ENCODE results near the gene CES3.
A peak's percentile ranks its signal among the peaks of the same experiment; 100 is the strongest.
"Not testable (repeated sequence)": the region's sequence is repeated elsewhere in the genome, so short reads cannot be mapped to it uniquely, and the experiment has no call there.

Gene CES3

GRCh38 chr16:66926961-66927436 is 34.1 kb upstream of the CES3 start:
- DNase-seq (ENCODE audit: low spot score): peak; percentile 92

GRCh38 chr16:66927918-66928649 is 33.0 kb upstream of the CES3 start:
- DNase-seq (ENCODE audit: low spot score): no peak

DNA sequence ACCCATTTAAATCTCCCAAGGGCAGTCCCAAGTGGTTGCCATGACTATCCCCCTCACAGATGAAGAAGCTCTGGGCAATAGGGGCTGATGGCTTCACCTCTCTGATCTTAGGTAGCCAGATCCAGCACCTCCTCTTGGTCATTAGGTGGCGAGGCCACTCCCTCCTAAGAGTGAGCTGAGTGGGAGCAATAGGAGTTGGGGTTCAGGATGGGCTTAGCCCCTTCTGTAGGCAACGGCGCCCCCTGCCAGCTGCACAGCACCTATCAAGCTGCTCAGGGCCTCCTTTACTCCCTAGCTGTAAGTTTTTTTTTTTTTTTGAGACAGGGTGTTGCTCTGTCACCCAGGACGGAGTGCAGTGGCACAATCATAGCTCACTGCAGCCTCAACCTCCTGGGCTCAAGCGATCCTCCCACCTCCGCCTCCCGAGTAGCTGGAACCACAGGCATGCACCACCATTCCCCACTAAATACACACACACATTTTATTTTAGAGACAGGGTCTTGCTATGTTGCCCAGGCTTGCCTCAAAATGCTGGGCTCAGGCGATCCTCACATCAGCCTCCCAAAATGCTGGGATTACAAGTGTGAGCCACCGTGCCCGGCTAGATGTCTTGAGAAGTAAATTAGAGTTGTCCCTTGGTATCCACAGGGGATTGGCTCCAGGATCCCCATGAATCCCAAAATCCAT is 32.2 kb upstream of the CES3 start:
- no peak for DNase-seq (ENCODE audit: low spot score)

DNA sequence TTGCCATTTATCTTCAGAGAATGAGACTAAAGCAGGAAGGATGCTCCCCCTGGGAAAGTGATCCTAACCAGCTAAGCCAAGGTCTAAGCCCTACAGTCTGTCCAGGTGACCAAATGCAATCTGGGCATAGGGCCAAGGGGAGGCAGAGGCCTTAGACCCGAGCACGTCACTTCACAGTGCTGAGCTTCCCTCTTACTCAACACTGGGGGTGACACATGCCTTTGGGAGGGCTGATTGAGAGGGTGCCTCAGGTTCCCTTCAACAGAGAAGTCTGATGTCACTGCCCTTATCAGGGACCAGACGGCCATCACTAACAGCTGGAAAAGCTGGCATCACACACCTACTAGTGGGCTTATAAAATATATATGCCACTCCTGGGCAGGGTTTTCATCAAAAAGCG is 30.9 kb upstream of the CES3 start:
- DNase-seq (ENCODE audit: low spot score): peak; percentile 17

DNA sequence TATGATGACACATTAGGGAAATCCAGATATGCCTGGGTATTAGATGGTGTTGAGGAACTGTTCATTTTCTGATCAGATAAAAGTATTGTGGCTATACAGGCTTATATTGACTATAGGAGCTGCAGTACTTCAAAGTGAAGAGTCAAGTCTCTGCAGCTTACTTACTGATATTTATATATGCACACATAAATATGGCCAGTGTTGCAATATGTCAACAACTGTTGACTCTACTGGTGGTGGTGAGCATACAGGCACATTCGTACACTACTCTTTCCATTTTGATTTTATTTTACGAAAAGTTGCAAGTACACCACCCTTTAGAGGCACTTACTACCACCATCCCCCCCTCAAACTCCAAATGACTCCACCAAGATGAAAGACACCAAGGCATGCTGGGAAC is 29.4 kb upstream of the CES3 start:
- no peak for DNase-seq (ENCODE audit: low spot score)

DNA sequence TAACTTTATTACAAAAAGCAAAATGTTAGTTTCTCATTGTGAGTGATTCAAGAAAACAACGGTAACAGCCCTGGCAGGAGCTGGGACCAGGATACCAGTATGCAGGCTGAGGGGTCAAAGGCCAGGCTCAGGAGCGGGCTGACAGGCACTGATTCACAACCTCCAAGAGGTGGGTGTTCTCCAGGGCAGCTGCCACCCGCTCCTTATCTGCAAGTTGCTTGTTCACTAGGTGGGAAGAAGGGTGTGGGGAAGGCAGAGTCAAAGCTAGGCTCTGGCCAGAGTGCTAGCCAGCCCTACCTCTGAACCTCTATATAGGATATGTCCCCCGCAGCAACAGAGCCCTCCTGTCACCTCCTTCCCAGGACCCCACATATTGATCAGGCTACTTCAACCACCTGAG is 29.0 kb upstream of the CES3 start:
- no peak for DNase-seq (ENCODE audit: low spot score)

- no peak for DNase-seq (ENCODE audit: low spot score)
These were observed 27.3 kb upstream of the CES3 start for GRCh38 chr16:66933776-66934137.

DNA sequence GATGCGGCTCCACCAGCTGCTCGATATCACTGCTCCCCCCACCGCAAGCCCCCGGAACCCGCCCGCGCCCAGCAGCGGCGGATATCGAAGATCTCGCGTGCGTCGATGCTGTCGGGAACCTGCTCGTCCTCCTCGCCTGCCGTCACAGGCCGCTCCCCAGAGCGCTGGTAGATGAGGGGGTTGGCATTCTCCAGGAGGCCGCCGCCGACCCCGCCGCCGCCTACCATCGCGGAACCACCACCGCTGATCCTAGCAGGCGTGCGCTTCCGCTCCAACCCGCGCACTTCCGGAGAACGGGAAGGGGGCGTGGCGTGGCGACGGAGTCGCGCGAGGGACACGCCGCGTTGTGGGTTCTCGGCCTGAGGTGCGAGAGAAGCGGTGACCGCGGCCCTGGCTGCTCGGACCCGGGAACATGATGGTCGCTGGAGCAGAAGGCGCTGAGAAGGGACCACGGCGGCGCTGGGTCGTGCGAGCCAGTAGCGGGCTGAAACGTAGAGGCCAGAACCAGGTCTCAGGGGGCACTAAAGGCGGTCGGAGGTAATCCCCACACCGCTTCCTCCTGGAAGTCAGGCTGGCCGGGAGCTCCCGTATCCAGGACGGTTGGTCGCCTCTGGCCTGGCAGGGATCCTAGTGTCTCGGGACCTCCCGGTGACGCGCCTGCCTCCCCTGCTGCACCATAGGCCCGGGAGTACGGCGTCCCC is 26.8 kb upstream of the CES3 start, which contains the start of gene CIAO2B:
TSS of gene CIAO2B (minus strand) at position 265 of the 701 bp plus-strand sequence. CDS start at position 227, 38 bp downstream.
- peak; percentile 92 for DNase-seq (ENCODE audit: low spot score)

- not testable (repeated sequence) for DNase-seq (ENCODE audit: low spot score)
These were observed 26.2 kb upstream of the CES3 start for GRCh38 chr16:66934839-66935313.

DNA sequence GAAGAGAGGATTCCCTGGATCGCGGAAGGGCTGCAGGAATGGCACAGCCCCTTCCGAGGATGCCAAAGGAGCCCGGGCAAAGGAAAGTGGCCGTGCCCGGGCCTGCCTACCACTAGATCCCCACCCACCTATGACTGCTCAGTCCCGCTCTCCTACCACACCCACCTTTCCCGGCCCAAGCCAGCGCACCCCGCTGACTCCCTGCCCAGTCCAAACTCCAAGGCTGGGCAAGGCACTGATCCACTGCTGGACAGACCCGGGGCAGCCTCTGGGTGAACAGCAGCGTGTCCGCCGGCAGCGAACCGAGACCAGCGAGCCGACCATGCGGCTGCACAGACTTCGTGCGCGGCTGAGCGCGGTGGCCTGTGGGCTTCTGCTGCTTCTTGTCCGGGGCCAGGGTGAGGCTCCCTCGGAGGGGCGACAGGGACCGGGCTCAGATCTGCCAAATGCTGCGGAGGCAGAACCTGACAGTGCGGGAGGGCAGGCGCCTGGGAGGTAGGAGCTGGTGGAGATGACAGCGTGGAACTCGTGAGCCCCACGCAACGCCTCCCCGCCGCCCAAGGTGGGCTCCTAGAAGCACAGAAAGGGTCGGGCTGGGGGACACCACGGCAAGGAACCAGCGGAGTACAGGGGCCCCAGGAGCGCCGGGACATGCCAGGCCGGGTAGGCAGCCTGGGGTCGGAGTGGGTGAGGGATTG is 25.6 kb upstream of the CES3 start, which contains the start of gene CES2:
TSS of gene CES2 (plus strand) at position 203 of the 698 bp plus-strand sequence. CDS start at position 323, 120 bp downstream.
- peak; percentile 79 for DNase-seq (ENCODE audit: low spot score)

- DNase-seq (ENCODE audit: low spot score): no peak
These were observed 24.6 kb upstream of the CES3 start for GRCh38 chr16:66936462-66936861.

GRCh38 chr16:66936889-66937554 is 24.0 kb upstream of the CES3 start:
- no peak for DNase-seq (ENCODE audit: low spot score)

GRCh38 chr16:66937725-66938337 is 23.2 kb upstream of the CES3 start:
- DNase-seq (ENCODE audit: low spot score): no peak

GRCh38 chr16:66939366-66939765 is 21.7 kb upstream of the CES3 start:
- no peak for DNase-seq (ENCODE audit: low spot score)

- DNase-seq (ENCODE audit: low spot score): no peak
These were observed 20.8 kb upstream of the CES3 start for GRCh38 chr16:66940236-66940635.

DNA sequence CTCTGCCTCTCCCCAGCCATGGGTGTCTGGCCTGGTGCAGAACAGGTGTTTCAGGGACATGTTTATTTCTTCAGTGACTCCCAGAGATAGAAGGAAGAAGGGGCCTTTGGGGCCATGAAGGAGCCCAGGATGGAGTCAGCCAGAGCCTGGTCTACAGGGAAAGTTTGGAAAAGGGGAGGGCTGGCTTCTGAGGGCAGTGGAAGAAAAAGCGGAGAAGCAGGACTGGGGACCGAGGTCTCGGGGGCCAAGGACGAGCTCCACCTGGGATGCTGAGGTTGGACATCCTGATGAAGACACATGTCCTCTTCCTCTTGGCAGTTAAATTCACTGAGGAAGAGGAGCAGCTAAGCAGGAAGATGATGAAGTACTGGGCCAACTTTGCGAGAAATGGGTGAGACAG is 18.1 kb upstream of the CES3 start:
- DNase-seq (ENCODE audit: low spot score): no peak

- no peak for DNase-seq (ENCODE audit: low spot score)
These were observed 17.5 kb upstream of the CES3 start for GRCh38 chr16:66943426-66944053.

- DNase-seq (ENCODE audit: low spot score): no peak
These were observed 17.0 kb upstream of the CES3 start for GRCh38 chr16:66944054-66944441.

DNA sequence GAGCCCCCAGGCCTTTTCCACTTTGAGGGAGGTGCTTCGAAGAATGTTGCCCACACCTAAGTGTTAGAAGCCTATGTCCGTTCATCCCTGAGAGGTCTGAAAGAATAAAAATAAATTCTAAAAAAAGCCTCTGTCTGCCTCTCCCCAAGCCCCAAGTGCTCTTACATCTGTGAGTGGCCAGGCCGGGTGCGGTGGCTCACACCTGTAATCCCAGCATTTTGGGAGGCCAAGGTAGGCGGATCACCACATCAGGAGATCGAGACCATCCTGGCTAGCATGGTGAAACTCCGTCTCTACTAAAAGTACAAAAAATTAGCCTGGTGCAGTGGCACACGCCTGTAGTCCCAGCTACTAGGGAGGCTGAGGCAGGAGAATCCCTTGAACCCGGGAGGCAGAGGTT is 16.1 kb upstream of the CES3 start:
- not testable (repeated sequence) for DNase-seq (ENCODE audit: low spot score)

DNA sequence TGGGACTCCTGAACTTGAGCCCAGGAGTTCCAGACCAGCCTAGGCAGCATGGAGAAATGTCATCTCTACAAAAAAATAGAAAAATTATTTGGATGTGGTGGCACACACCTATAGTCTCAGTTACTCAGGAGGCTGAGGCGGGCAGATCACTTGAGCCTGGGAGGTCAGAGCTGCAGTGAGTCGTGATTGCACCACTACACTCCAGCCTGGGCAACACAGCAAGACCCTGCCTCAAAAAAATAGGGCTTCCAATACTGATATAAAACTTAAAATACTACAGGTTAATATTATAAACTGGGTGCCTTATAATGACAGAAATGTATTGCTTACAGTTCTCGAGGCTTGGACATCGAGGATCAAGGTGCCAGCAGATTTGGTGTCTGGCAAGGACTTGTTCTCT is 15.1 kb upstream of the CES3 start:
- no peak for DNase-seq (ENCODE audit: low spot score)

GRCh38 chr16:66946541-66946940 is 14.5 kb upstream of the CES3 start:
- no peak for DNase-seq (ENCODE audit: low spot score)
